ENCODE measurements around the gene ADAMTSL1. TPM values are rescaled to one million over a fixed set of nuclear protein-coding genes. Genes with fewer than 3 reads are reported as not detected.

Gene ADAMTSL1
- total RNA-seq, 1 experiment from 2014 or later = not detected

DNA sequence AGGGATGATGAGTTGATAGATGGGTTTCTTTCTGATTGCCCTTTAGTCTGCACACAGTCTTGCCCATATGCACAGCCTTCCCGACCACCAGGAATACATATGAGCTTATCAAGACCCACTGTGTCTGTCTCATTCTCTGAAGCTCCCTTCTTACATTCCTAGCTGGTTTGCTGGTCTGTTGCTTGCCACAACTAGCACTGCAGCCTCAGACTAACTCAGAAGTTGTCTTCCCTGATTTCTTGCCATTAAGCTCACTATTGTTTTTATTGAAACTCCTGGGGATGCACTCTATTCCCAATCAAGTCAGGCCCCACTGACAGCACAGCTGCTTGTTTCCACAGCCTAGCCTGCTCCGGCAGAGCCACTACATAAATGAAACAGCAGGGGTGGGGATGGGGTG is 461.6 kb downstream of the ADAMTSL1 start (continued):
- TF ChIP-seq, protein P1, sequence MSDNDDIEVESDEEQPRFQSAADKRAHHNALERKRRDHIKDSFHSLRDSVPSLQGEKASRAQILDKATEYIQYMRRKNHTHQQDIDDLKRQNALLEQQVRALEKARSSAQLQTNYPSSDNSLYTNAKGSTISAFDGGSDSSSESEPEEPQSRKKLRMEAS (IDR thresholded peaks at IDR 0.05) = no peak
- TF ChIP-seq CBX3 (IDR thresholded peaks at IDR 0.05; ENCODE audit: low read depth) = no peak

DNA sequence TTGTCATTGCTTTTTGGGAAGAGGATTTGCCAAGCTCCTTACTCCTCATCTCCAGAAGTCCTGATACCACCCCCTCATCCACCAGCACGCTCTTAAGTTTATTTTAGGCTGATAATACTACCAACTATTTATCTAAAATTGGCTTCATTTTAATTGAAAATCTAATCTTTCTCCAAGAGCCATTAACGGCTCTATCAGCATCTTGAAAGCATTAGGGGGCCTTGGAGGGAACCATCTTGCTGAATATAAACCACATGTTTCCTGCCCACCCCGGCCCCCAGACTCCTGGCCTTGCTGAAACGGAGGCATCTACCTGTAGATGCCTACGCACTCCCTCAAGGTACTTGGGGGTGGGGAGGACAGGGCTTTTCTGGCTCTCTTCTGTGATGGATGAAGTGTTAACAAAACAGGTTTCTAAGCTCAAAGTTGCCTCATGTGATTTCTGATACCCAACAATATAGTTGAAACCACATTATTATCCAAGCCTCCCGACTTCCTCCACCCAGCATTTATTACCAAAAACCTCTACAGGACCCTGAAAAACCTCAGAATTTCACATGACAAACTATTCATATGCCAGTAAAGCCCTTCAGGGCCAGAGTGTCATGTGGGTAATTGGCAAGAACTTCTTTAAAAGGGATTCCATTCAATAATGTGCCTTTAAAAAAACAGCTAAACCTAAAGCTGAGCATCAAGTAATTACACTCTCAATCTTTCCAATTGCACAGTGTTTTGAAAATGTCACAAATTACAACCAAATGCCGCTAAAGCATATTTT is 462.3 kb downstream of the ADAMTSL1 start:
- no peaks in the 10 kb centered on the region for H3K79me2 ChIP-seq (ENCODE audit: insufficient read depth, low read length)
- no peak overlapping the region for H3K27ac ChIP-seq (ENCODE audit: low read depth, low read length)
- ChIA-PET RAD21 (ENCODE audit: low non-redundant PET in 1 of 2, low total read pairs in 2 of 2, uncharacterized antibody in 2 of 2, unreplicated experiment in 2 of 2) (no interaction called here), POLR2A (no interaction called here), CTCF (no interaction called here)
- no peaks in the 10 kb centered on the region for H3K36me3 ChIP-seq (ENCODE audit: control insufficient read depth in 1 of 2, insufficient read depth in 2 of 2, low read length in 2 of 2)
- intact Hi-C loops (cut with micrococcal nuclease) = no loop called here
- H3K4me1 ChIP-seq (ENCODE audit: control insufficient read depth in 1 of 2, insufficient read depth in 2 of 2, low read length in 2 of 2) = no peaks in the 10 kb centered on the region
- no peak overlapping the region for H3K4me3 ChIP-seq (replicated peaks in 1 of 2; ENCODE audit: low read depth in 1 of 2, low read length in 2 of 2)
- TF ChIP-seq EZH2phosphoT487 (IDR thresholded peaks at IDR 0.05; ENCODE audit: borderline replicate concordance) = no peak
- TF ChIP-seq ZFX (IDR thresholded peaks at IDR 0.05) = no peak
- no peak for TF ChIP-seq SP1 (IDR thresholded peaks at IDR 0.05; ENCODE audit: low read depth)
- TF ChIP-seq, protein P1 (IDR thresholded peaks at IDR 0.05) = no peak
- no peak for TF ChIP-seq ELF1 (IDR thresholded peaks at IDR 0.05; ENCODE audit: borderline replicate concordance, low read depth)
- peaks cover 30% of the 10 kb centered on the region for H3K27me3 ChIP-seq (ENCODE audit: insufficient read depth, low read length)
- no peak overlapping the region for H3K4me2 ChIP-seq (ENCODE audit: low read length)
- no peaks in the 10 kb centered on the region for H4K20me1 ChIP-seq (ENCODE audit: insufficient read depth)
- no peaks in the 10 kb centered on the region for H3K9me2 ChIP-seq (ENCODE audit: insufficient read depth)
- no TSS peak for BruUV-seq (replicated peaks)
- H3K9me3 ChIP-seq (ENCODE audit: control insufficient read depth in 1 of 2, insufficient read depth in 1 of 2, low read depth in 1 of 2, low read length in 2 of 2) = no peaks in the 10 kb centered on the region
- DNase-seq (ENCODE audit: low read depth, low spot score) (no peak), ATAC-seq (no peak)
- H3K9ac ChIP-seq (ENCODE audit: low read length) = no peak overlapping the region
- H2AFZ ChIP-seq (ENCODE audit: low read depth, low read length, poor library complexity, severe bottlenecking) = no peak overlapping the region

DNA sequence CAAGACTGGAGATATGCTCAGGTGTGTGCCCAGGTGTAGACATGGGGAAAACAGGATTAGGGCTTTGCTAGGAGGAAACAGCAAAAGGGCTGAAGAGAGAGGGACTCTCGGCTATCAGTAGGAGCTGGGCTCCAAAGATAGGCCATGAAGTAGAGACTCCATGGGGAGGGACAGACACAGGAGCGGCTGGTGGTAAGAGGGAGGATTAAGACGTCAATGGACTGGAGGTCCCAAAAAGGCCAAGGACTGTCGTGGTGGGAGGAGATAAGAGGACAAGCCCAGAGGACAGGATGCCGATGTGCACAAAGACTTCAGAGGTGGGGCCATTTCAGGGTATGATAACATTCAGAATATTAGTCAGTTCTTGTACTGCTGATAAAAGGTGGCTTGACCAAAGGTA is 466.0 kb downstream of the ADAMTSL1 start:
- ChIA-PET CTCF (no interaction called here), RAD21 (ENCODE audit: low non-redundant PET in 1 of 2, low total read pairs in 2 of 2, uncharacterized antibody in 2 of 2, unreplicated experiment in 2 of 2) (no interaction called here), POLR2A (no interaction called here)
- DNase-seq (ENCODE audit: low read depth, low spot score) (no peak), ATAC-seq (no peak)
- H3K4me3 ChIP-seq (replicated peaks in 1 of 2; ENCODE audit: low read depth in 1 of 2, low read length in 2 of 2) = no peak overlapping the region
- no peak overlapping the region for H3K4me2 ChIP-seq (ENCODE audit: low read length)
- H2AFZ ChIP-seq (ENCODE audit: low read depth, low read length, poor library complexity, severe bottlenecking) = no peak overlapping the region
- no peaks in the 10 kb centered on the region for H3K36me3 ChIP-seq (ENCODE audit: control insufficient read depth in 1 of 2, insufficient read depth in 2 of 2, low read length in 2 of 2)
- no peaks in the 10 kb centered on the region for H3K9me3 ChIP-seq (ENCODE audit: control insufficient read depth in 1 of 2, insufficient read depth in 1 of 2, low read depth in 1 of 2, low read length in 2 of 2)
- intact Hi-C loops (cut with micrococcal nuclease) = no loop called here
- H3K4me1 ChIP-seq (ENCODE audit: control insufficient read depth in 1 of 2, insufficient read depth in 2 of 2, low read length in 2 of 2) = no peaks in the 10 kb centered on the region
- H3K27ac ChIP-seq (ENCODE audit: low read depth, low read length) = no peak overlapping the region
- H3K9ac ChIP-seq (ENCODE audit: low read length) = no peak overlapping the region
- BruUV-seq (replicated peaks) = no TSS peak
- TF ChIP-seq, protein P2, sequence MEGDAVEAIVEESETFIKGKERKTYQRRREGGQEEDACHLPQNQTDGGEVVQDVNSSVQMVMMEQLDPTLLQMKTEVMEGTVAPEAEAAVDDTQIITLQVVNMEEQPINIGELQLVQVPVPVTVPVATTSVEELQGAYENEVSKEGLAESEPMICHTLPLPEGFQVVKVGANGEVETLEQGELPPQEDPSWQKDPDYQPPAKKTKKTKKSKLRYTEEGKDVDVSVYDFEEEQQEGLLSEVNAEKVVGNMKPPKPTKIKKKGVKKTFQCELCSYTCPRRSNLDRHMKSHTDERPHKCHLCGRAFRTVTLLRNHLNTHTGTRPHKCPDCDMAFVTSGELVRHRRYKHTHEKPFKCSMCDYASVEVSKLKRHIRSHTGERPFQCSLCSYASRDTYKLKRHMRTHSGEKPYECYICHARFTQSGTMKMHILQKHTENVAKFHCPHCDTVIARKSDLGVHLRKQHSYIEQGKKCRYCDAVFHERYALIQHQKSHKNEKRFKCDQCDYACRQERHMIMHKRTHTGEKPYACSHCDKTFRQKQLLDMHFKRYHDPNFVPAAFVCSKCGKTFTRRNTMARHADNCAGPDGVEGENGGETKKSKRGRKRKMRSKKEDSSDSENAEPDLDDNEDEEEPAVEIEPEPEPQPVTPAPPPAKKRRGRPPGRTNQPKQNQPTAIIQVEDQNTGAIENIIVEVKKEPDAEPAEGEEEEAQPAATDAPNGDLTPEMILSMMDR (IDR thresholded peaks at IDR 0.05 in 2 of 3, conservative IDR thresholded peaks at IDR 0.05 in 1 of 3; ENCODE audit: borderline replicate concordance in 1 of 3, insufficient read depth in 1 of 3, low read depth in 2 of 3, low read length in 2 of 3) = no peak
- TF ChIP-seq ELF1 (IDR thresholded peaks at IDR 0.05; ENCODE audit: borderline replicate concordance, low read depth) = no peak
- no peak for TF ChIP-seq YY1 (IDR thresholded peaks at IDR 0.05; ENCODE audit: extremely low read depth, insufficient replicate concordance, low read depth, low read length)
- no peak for TF ChIP-seq SP1 (IDR thresholded peaks at IDR 0.05; ENCODE audit: low read depth)
- TF ChIP-seq EZH2phosphoT487 (IDR thresholded peaks at IDR 0.05; ENCODE audit: borderline replicate concordance) = no peak
- H3K9me2 ChIP-seq (ENCODE audit: insufficient read depth) = no peaks in the 10 kb centered on the region
- H4K20me1 ChIP-seq (ENCODE audit: insufficient read depth) = no peaks in the 10 kb centered on the region
- no peaks in the 10 kb centered on the region for H3K79me2 ChIP-seq (ENCODE audit: insufficient read depth, low read length)
- peaks cover 49% of the 10 kb centered on the region for H3K27me3 ChIP-seq (ENCODE audit: insufficient read depth, low read length)
